Heart right ventricle (tissue), 16 donors: ENCODE data around the gene CYP26A1. TPM values are rescaled to one million over a fixed set of nuclear protein-coding genes. Genes with fewer than 3 reads are reported as not detected.

Experiments
- ATAC-seq, 8 donors: fragments of 200-7000 bp; cut with Tn5 transposase; one replicate each; pipeline ENCODE4 v1.9.1; 2020; ENCODE audit warnings: mild to moderate bottlenecking in 8 of 8, moderate library complexity in 8 of 8, moderate number of reproducible peaks in 1 of 8
- DNase-seq, 2 donors: peaks; one replicate each; pipeline ENCODE4 v3.0.0-alpha.2; 2020
- H3K27ac ChIP-seq, 10 donors: fragments of 200-600 bp; sonication (generic) in 2 of 10; one replicate each; pipeline versions ENCODE4 v1.5.0 to v1.8.0; 2020 to 2022; ENCODE audit warnings: mild to moderate bottlenecking in 3 of 10
- H3K27me3 ChIP-seq, 7 donors: fragments of 200-600 bp; one replicate each; pipeline ENCODE4 v1.8.0; 2021 to 2022; ENCODE audit warnings: mild to moderate bottlenecking in 2 of 7
- H3K36me3 ChIP-seq, 9 donors: fragments of 200-600 bp; sonication (generic) in 1 of 9; one replicate each; pipeline versions ENCODE4 v1.5.0 to v1.8.0; 2020 to 2022; ENCODE audit warnings: mild to moderate bottlenecking in 2 of 9
- H3K4me1 ChIP-seq, 9 donors: fragments of 200-600 bp; sonication (generic) in 1 of 9; one replicate each; pipeline versions ENCODE4 v1.5.0 to v1.8.0; 2020 to 2022; ENCODE audit warnings: mild to moderate bottlenecking in 4 of 9
- H3K4me3 ChIP-seq, 10 donors: fragments of 200-600 bp; sonication (generic) in 2 of 10; one replicate each; pipeline versions ENCODE4 v1.5.0 to v1.8.0; 2020 to 2022; ENCODE audit warnings: mild to moderate bottlenecking in 7 of 10, moderate library complexity in 2 of 10
- H3K9me3 ChIP-seq, 11 donors: fragments of 200-600 bp in 10 of 11; sonication (generic) in 2 of 11; one replicate each; pipeline versions ENCODE4 v1.5.0 to v1.8.0; 2013 to 2022; ENCODE audit warnings: mild to moderate bottlenecking in 2 of 11, control low read depth in 1 of 11, moderate library complexity in 1 of 11
- WGBS, 2 donors: extraction: QIAGEN DNeasy Blood & Tissue Kit; methylation state at CpG; one replicate each; pipeline ENCODE4 v1.1.7; 2013; ENCODE audit warnings: inconsistent platforms in 1 of 2; 5-methylcytosine and 5-hydroxymethylcytosine counted together
- intact Hi-C, 10 donors: fragments of 100-400 bp; cut with DNase I; formaldehyde crosslinking; loops; one replicate each; pipeline versions ENCODE4 v1.11.1 to v1.14.2; 2022
- polyA plus RNA-seq, 2 donors: library from polyadenylated mRNA; stranded (reverse); fragments of 200-250 nt; gene quantifications; one replicate each; pipeline ENCODE4 v1.2.3, GENCODE V29; 2013
- total RNA-seq, 10 donors: library from RNA; stranded (reverse); fragmentation: NEBNext Ultra II Directional in 3 of 10; extraction: Animal tissue kit (Norgen Biotek cat#: 25700) in 3 of 10; gene quantifications; one replicate each; pipeline versions ENCODE4 v1.2.1 to v1.2.4, GENCODE V29; 2021 to 2023
- TF ChIP-seq, protein P1 (sequence below), 9 donors: fragments of 200-600 bp; sonication (generic) in 2 of 9; IDR thresholded peaks; one replicate each; pipeline versions ENCODE4 v1.5.0 to v1.8.0; 2021 to 2022; ENCODE audit warnings: antibody characterized with exemption in 9 of 9, mild to moderate bottlenecking in 5 of 9, moderate library complexity in 1 of 9
- donor health status: Arrhythmogenic right ventricular cardiomyopathy.
- donor health status: ischemic (EF 13 %, LVEDD 7.1; RV severe dilation, severe dysfunction).
- donor health status: healthy with polysubstance abuse.
- donor health status: DM: no; HTN: yes; CAD: no.
- donor health status: DM: no; HTN: no; CAD: no.
- donor health status: ischemic (EF 25% LVEDD 6.9; RV normal size, moderate dysfunction).
- donor health status: ischemic (EF 25% LVEDD 5.7; RV mildly dilated, moderate dysfunction).
- donor health status: healthy.
- donor health status: DM: yes; HTN: yes; CAD: no.
- donor health status: Ischemic cardiomyopathy.
- donor health status: ischemic (EF 35%, LVEDD 5.7; RV mildly dilated, moderate dysfunction).
- donor health status: nonischemic (EF 11% LVEDD 7.7; RV severe dilation, severe dysfunction).
- donor health status: DM: yes; HTN: yes; CAD: no.
- donor health status: PGD.
- donor health status: ischemic (EF 29% LVEDD 5.4; RV normal size, mild dysfunction).
- donor health status: nonischemic (EF 23%, LVEDD 6.1; RV moderate dilation, normal function).

Gene CYP26A1
- total and polyA plus RNA-seq, 12 donors = not detected

- H3K9me3 ChIP-seq = peaks cover 0 to 9% (median 5%) of the 10 kb centered on the region in 11 donors
- WGBS, 2 donors = 65% methylated on average over 3 of the region's 3 CpGs
- ATAC-seq (no peak), DNase-seq (no peak)
- intact Hi-C loops = no loop called here
- no peaks in the 10 kb centered on the region for H3K4me1 ChIP-seq
- TF ChIP-seq, protein P1, sequence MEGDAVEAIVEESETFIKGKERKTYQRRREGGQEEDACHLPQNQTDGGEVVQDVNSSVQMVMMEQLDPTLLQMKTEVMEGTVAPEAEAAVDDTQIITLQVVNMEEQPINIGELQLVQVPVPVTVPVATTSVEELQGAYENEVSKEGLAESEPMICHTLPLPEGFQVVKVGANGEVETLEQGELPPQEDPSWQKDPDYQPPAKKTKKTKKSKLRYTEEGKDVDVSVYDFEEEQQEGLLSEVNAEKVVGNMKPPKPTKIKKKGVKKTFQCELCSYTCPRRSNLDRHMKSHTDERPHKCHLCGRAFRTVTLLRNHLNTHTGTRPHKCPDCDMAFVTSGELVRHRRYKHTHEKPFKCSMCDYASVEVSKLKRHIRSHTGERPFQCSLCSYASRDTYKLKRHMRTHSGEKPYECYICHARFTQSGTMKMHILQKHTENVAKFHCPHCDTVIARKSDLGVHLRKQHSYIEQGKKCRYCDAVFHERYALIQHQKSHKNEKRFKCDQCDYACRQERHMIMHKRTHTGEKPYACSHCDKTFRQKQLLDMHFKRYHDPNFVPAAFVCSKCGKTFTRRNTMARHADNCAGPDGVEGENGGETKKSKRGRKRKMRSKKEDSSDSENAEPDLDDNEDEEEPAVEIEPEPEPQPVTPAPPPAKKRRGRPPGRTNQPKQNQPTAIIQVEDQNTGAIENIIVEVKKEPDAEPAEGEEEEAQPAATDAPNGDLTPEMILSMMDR (IDR thresholded peaks at IDR 0.05) = no peak
- H3K36me3 ChIP-seq = no peaks in the 10 kb centered on the region
- H3K27ac ChIP-seq = no peak overlapping the region
- no peak overlapping the region for H3K4me3 ChIP-seq
- peaks cover 0 to 2% (median 0%) of the 10 kb centered on the region in 7 donors for H3K27me3 ChIP-seq
Measured at GRCh38 chr10:93121311-93121710, 47.6 kb downstream of the CYP26A1 start.

DNA sequence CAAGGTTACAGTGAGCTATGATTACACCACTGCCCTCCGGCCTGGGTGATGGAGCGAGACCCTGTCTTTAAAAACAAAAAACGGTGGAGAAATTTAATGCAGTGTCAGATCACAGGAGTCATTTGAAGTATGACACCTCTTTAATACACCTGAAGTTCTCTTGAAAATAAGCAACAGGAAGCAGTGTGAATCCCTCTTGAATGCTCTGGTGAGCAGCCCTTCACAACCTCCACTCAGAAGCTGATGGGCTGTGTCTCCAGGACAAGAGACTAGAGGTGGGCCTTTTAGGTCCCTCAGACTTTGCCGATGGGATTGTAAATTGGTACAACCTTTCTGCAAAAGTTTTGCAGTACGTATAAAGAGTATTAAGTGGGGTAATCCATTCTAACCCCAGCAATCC, 50.1 kb downstream of the CYP26A1 start:
- ATAC-seq (no peak), DNase-seq (no peak)
- Histone ChIP-seq H3K4me3 (no peak overlapping the region), H3K27ac (no peak overlapping the region), H3K27me3 (peaks cover 0 to 2% (median 0%) of the 10 kb centered on the region in 7 donors), H3K36me3 (no peaks in the 10 kb centered on the region), H3K9me3 (peaks cover 0 to 28% (median 13%) of the 10 kb centered on the region in 11 donors), H3K4me1 (no peaks in the 10 kb centered on the region)
- TF ChIP-seq, protein P1 (IDR thresholded peaks at IDR 0.05) = no peak
- intact Hi-C loops = no loop called here
- WGBS, 2 donors = 94 to 95% methylated on average over 5 of the region's 5 CpGs

GRCh38 chr10:93124580-93125318, 51.1 kb downstream of the CYP26A1 start:
- ATAC-seq (no peak), DNase-seq (no peak)
- WGBS, 2 donors = 40 to 49% methylated on average over 6 of the region's 6 CpGs
- Histone ChIP-seq H3K27ac (no peak overlapping the region), H3K4me3 (no peak overlapping the region), H3K9me3 (peaks cover 0 to 28% (median 13%) of the 10 kb centered on the region in 11 donors), H3K4me1 (no peaks in the 10 kb centered on the region), H3K27me3 (peaks cover 0 to 2% (median 0%) of the 10 kb centered on the region in 7 donors), H3K36me3 (no peaks in the 10 kb centered on the region)
- TF ChIP-seq, protein P1 (IDR thresholded peaks at IDR 0.05) = no peak
- intact Hi-C loops = no loop called here

GRCh38 chr10:93125966-93126365, 52.3 kb downstream of the CYP26A1 start:
- DNase-seq = no peak
- peaks cover 0 to 2% (median 0%) of the 10 kb centered on the region in 7 donors for H3K27me3 ChIP-seq
- WGBS, 2 donors = 88 to 92% methylated on average over 2 of the region's 2 CpGs
- no peak overlapping the region for H3K4me3 ChIP-seq
- intact Hi-C loops = no loop called here
- TF ChIP-seq, protein P1 (IDR thresholded peaks at IDR 0.05) = no peak
- peaks cover 0 to 28% (median 13%) of the 10 kb centered on the region in 11 donors for H3K9me3 ChIP-seq
- H3K27ac ChIP-seq = no peak overlapping the region
- no peaks in the 10 kb centered on the region for H3K36me3 ChIP-seq
- no peak for ATAC-seq
- no peaks in the 10 kb centered on the region for H3K4me1 ChIP-seq
